ENCODE results near the gene GABRR3. TPM values are rescaled to one million over a fixed set of nuclear protein-coding genes. Genes with fewer than 3 reads are reported as not detected.

Gene GABRR3
- total RNA-seq, 6 experiments from 2014 or later: not detected

DNA sequence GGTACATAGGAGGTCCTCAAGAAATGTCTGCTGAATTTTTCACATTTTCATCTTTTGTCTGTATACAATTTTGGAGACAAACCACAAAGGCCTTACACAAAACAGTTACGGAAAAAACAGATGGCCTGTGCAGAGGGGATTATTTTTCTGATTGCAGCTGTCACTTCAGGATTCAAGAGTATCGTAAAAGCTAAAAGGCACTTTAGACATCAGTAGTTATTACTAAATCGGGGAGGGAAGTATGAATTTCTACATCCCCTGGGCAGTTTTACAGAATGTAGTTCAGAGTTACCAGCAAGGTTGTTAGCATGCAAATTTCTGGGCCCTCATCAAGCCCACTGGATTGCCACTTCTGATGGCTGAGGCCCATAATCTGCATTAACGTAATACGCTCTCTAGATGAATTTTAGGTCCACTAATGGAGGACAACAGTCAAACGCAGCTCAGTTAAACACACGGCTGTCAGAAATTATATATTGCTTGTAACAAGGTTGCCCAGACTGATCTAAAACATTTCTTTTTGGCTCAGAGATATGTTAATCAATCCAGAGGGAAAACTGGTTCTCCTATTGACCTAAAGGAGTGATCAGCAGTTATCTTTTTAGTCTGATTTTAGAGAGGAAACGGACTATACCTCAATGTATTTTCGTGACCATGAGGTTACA lies 64.0 kb downstream of the GABRR3 start:
- H3K4me3 Mint-ChIP-seq: peak overlapping the region; percentile 93
- peaks cover 40% of the 10 kb centered on the region for H3K4me1 Mint-ChIP-seq (ENCODE audit: low read depth)
- 0 out of 2 replicates have a peak, but pooled peaks cover 8% of the 10 kb centered on the region for H3K36me3 Mint-ChIP-seq (ENCODE audit: low read depth)
- peak overlapping the region; percentile 89 for H3K27ac Mint-ChIP-seq
- TF ChIP-seq, protein P1, sequence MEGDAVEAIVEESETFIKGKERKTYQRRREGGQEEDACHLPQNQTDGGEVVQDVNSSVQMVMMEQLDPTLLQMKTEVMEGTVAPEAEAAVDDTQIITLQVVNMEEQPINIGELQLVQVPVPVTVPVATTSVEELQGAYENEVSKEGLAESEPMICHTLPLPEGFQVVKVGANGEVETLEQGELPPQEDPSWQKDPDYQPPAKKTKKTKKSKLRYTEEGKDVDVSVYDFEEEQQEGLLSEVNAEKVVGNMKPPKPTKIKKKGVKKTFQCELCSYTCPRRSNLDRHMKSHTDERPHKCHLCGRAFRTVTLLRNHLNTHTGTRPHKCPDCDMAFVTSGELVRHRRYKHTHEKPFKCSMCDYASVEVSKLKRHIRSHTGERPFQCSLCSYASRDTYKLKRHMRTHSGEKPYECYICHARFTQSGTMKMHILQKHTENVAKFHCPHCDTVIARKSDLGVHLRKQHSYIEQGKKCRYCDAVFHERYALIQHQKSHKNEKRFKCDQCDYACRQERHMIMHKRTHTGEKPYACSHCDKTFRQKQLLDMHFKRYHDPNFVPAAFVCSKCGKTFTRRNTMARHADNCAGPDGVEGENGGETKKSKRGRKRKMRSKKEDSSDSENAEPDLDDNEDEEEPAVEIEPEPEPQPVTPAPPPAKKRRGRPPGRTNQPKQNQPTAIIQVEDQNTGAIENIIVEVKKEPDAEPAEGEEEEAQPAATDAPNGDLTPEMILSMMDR (IDR thresholded peaks at IDR 0.05): no peak
- H3K27me3 Mint-ChIP-seq (ENCODE audit: insufficient read depth): peaks cover 1% of the 10 kb centered on the region; the same call in 1 of the 2 replicates
- DNase-seq: no peak
- no peaks in the 10 kb centered on the region for H3K9me3 Mint-ChIP-seq

DNA sequence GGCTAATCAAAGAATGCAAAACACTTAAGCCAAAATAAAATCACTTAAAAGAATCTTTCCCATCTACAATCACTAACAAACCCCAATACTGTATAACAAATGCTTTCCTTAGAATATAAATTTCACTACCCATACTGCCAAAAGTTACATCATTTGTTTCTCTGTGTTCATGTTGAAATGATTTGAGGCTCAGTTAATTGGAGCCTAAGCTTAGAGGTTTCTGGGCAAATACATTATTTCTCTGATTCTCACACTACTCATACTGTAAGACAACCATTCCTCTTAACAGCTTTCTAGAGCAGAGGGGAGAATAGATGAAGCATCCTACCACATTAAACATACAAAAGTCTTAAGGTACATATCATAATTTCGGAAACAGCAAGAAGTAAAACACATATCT lies 65.0 kb downstream of the GABRR3 start:
- no peaks in the 10 kb centered on the region for H3K9me3 Mint-ChIP-seq
- H3K27ac Mint-ChIP-seq: no peak overlapping the region
- TF ChIP-seq, protein P1 (IDR thresholded peaks at IDR 0.05): no peak
- peaks cover 1% of the 10 kb centered on the region; the same call in 1 of the 2 replicates for H3K27me3 Mint-ChIP-seq (ENCODE audit: insufficient read depth)
- DNase-seq: no peak
- peaks cover 40% of the 10 kb centered on the region for H3K4me1 Mint-ChIP-seq (ENCODE audit: low read depth)
- 0 out of 2 replicates have a peak, but pooled peaks cover 8% of the 10 kb centered on the region for H3K36me3 Mint-ChIP-seq (ENCODE audit: low read depth)
- peak overlapping the region; percentile 93 for H3K4me3 Mint-ChIP-seq

DNA sequence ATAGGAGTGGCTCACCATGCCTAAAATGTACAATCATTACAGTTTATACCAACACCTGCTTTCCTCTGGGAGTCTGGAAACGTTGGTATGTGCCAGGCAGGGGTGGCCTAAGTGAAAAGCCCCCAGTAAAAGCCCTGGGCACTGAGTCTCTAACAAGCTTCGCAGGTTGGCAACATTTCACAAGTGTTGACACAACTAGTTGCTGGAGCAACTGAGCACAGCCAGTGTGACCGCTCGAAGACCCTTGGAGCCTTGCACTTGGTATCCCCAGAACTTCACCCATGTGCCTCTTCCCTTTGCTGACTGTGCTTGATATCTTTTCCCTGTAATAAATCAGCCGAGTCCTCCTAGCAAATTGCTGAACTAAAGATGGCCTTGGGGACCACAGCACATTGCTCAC lies 65.6 kb downstream of the GABRR3 start:
- Mint-ChIP-seq H3K36me3 (ENCODE audit: low read depth) (0 out of 2 replicates have a peak, but pooled peaks cover 8% of the 10 kb centered on the region), H3K27ac (no peak overlapping the region), H3K4me3 (no peak overlapping the region), H3K9me3 (no peaks in the 10 kb centered on the region), H3K27me3 (ENCODE audit: insufficient read depth) (peaks cover 1% of the 10 kb centered on the region; the same call in 1 of the 2 replicates), H3K4me1 (ENCODE audit: low read depth) (peaks cover 40% of the 10 kb centered on the region)
- TF ChIP-seq, protein P1 (IDR thresholded peaks at IDR 0.05): no peak
- no peak for DNase-seq

DNA sequence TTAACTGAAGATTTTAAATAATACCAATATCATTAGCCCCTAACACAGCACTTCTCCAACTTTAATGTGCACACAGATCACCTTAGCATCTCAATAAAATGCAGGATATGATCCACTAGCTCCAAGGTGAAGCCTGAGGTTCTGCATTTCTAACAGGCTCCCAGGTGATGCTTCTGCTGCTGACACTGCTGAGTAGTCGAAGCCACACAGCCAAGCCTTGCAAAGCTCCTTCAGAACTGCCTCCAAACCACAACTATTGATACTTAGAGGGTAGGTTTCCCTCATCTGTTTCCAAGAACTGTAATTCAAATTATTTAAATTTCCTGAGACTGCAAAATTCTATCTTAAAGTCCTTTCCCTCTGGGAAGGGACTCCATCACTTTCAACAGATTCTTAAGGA lies 66.7 kb downstream of the GABRR3 start:
- TF ChIP-seq, protein P1 (IDR thresholded peaks at IDR 0.05): no peak
- H3K27me3 Mint-ChIP-seq (ENCODE audit: insufficient read depth): peaks cover 1% of the 10 kb centered on the region; the same call in 1 of the 2 replicates
- no peak for DNase-seq
- no peak overlapping the region for H3K4me3 Mint-ChIP-seq
- H3K36me3 Mint-ChIP-seq (ENCODE audit: low read depth): 0 out of 2 replicates have a peak, but pooled peaks cover 8% of the 10 kb centered on the region
- H3K9me3 Mint-ChIP-seq: no peaks in the 10 kb centered on the region
- H3K4me1 Mint-ChIP-seq (ENCODE audit: low read depth): peaks cover 40% of the 10 kb centered on the region
- H3K27ac Mint-ChIP-seq: no peak overlapping the region

DNA sequence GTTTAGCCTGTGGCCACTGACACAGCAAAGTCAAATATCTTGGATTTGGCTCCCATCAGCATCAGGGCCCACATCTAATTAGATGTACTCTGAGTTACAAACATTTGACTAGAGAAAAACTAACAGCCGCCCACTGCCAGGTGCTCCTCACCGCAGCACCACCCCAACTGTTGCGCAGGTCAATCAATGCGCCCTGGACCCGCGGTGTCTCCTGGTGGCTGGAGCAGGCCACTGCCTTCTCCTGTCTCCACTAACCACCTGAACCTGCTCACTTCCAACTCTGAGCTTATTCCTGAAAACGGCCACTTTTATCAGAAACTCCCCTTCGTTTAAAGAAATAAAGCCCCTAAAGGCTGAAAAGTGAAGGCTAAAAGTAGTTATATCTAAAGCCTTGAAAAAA lies 67.1 kb downstream of the GABRR3 start:
- Mint-ChIP-seq H3K9me3 (no peaks in the 10 kb centered on the region), H3K27ac (no peak overlapping the region), H3K4me1 (ENCODE audit: low read depth) (peaks cover 40% of the 10 kb centered on the region), H3K27me3 (ENCODE audit: insufficient read depth) (peaks cover 1% of the 10 kb centered on the region; the same call in 1 of the 2 replicates), H3K4me3 (no peak overlapping the region), H3K36me3 (ENCODE audit: low read depth) (0 out of 2 replicates have a peak, but pooled peaks cover 8% of the 10 kb centered on the region)
- DNase-seq: no peak
- TF ChIP-seq, protein P1 (IDR thresholded peaks at IDR 0.05): no peak

Measured in HFFc6 (cell line).